GM19043 (cell line): Measurements from ENCODE around the gene PLAAT2.
A peak's percentile ranks its signal among the peaks of the same experiment; 100 is the strongest.
"Not testable (repeated sequence)": the region's sequence is repeated elsewhere in the genome, so short reads cannot be mapped to it uniquely, and the experiment has no call there.

ENCODE experiments used
- ATAC-seq: cut with Tn5 transposase; IDR thresholded peaks from one replicate; pipeline ENCODE4 v1.9.1; 2021; ENCODE audit warnings: low read depth; ENCODE audit not compliant: unreplicated experiment

Gene PLAAT2

GRCh38 chr11:63581224-63581623 lies 18.0 kb upstream of the PLAAT2 start:
- not testable (repeated sequence) for ATAC-seq

GRCh38 chr11:63578882-63579281 lies 15.7 kb upstream of the PLAAT2 start:
- not testable (repeated sequence) for ATAC-seq

DNA sequence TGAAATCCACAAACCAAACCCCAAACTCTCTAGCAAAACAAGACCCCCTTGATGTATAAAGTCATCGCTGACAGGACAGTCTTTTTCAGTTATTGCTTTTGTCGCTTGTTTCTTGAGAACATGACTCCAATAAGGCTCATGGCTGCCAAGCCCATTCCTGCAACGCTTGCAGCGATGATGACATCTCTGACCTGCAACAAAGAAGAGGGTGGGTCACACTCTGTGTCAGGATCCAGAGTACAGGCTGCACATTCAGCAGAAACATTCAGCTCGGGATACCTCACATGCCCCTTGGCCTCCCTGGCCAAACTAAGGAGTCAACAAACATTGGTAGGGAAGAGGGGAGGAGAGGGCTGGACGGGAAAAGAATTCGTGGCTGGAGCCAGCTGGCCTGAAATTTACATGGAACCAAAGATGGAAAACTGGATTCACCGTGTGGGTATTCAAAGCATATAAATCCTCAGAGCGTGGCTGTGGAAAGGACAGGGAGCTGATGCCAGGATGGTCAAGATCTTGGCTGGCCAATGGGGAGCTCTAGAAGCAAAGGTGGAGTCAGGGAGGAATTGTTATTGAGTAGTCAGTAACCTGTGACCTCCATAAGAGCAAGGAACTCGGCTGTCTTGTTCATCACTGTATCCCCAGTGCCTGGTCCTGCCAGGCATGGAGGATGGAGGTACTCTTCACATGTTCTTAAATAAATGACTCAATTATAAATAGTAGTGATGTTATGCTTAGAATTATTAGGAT lies 11.8 kb upstream of the PLAAT2 start:
- ATAC-seq, result no peak

DNA sequence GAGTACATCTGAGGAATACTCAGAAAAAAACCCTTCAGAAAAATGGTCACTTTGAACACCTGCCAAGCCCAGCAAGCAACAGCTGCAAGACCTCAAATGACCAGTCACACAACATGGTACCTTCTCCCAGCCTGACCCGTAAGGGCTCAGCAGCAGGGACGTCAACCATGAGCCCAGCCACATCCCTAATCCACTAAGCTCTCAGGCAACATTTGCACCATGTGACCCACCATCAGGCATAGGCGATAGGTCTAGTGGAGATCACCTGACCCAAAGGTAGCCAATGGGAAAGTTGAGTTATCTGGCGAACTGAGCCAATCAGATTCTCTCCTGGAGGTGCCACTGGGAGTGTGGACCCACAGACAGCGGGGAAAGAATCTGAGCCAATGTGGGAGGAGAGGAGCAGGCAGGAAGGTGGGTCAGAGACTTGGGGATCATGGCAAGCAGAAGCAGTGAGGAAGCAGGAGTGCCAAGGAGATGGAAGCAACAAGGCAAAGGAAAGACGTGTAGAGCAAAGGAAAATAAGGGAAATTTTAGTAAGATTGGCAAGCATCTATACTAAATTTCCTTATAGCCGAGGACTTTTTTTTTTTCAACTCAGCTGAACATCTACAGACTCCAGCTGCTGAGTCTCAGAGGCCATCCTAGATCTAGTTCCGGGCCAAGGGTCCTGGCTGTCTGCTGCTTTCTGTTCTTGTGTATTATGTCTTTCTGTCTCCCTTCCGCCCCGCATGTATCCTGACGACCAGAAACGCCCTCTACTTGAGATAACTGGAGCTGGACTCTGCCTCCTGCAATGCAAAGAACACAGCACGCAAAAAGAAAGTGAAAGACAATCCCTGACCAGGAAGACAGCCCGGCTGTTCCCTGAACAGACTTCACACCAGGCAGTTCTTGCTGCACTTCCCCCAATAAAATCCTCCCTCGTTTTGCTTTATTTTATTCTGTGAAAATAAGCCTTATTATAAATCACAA lies 11.0 kb upstream of the PLAAT2 start:
- no peak for ATAC-seq

DNA sequence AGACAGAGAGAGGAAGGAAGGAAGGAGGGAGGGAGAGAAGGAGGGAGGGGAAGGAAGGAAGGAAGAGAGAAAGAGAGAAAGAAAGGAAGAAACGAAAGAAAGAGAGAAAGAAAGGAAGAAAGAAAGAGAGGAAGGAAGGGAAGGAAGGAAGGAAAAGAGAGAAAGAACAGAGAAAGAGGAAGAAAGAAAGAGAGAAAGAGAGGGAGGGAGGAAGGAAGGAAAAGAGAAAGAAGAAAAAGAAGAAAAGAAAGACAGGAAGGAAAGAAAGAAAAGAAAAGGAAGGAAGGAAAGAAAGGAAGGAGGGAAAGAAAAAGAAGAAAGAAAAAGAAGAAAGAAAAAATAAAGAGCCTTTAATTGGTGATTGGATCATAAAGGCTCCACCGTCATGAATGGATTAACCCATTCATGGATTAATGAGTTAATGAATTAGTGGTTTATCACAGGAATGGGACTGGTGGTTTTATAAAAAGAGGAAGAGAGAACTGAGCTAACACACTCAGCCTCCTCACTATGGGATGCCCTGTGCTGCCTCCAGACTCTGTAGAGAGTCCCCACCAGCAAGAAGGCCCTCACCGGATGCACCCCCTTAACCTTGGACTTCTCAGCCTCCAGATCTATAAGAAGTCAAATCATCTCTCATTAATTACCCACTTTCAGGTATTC lies 9.0 kb upstream of the PLAAT2 start:
- peak; percentile 61 for ATAC-seq

GRCh38 chr11:63569570-63569969 lies 6.4 kb upstream of the PLAAT2 start:
- ATAC-seq, result no peak

DNA sequence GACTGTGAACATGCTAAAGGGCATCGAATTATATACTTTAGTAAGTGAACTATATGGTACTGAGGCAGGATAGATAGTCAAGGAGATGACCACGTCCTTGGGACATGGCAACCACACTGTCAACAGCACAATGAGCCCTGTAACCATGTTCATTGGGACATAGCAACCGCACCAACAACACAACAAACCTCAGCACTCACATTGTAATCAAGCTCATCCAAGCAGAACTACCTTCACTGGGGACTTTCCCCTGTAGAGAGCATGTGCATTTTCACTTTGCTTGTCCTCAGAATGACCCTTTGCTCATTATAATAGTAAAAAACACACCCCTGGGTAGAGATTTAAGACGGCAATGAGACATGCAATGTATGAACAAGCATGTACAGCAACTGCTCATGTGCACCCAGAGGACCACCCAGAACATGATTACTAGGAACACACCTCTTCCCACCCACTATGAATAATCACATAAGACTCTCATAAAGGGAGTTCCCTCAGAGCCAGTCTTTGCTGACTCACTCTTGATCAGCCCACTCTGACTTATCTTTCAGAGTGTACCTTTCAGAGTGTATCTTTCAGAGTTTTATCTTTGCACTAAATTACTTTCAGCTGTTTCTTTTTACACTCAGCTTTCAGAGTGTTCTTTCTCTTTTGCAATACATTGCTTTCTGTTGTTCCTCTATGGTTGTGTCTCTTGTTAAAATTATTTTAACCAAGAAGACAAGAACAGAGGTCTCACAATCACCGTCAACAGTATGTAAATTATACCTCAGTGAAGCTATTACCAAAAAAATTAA lies 4.1 kb upstream of the PLAAT2 start:
- peak; percentile 76 for ATAC-seq

DNA sequence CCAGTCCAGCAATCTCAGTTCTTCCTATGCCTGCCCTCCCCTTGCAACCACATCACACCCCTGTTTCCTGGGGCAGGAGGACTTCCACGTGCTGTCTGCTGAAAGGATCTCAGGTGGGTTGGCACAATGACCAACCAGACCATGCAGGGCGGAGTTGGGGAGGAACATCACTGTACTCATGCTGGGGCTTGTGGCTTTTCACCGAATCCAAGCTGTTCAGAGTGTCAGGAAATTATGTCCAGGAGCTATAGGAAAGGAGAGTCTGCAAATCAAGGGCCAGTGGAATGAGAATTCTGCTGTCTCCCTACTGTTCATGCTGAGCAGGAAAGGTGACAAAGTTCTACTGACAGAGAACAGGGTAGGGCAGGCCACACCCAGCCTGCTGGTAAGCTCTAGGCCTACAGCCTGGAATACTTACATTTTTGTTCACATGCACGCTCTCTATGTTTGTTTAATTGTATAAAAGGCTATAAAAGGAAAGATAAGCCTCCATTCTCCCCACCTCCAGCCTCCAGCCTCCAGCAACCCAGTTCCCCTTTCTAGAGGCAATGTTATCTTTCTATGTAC lies 1.7 kb upstream of the PLAAT2 start:
- ATAC-seq, result no peak

- ATAC-seq, result peak; percentile 63
These were observed 1.0 kb upstream of the PLAAT2 start for GRCh38 chr11:63564056-63564774.

DNA sequence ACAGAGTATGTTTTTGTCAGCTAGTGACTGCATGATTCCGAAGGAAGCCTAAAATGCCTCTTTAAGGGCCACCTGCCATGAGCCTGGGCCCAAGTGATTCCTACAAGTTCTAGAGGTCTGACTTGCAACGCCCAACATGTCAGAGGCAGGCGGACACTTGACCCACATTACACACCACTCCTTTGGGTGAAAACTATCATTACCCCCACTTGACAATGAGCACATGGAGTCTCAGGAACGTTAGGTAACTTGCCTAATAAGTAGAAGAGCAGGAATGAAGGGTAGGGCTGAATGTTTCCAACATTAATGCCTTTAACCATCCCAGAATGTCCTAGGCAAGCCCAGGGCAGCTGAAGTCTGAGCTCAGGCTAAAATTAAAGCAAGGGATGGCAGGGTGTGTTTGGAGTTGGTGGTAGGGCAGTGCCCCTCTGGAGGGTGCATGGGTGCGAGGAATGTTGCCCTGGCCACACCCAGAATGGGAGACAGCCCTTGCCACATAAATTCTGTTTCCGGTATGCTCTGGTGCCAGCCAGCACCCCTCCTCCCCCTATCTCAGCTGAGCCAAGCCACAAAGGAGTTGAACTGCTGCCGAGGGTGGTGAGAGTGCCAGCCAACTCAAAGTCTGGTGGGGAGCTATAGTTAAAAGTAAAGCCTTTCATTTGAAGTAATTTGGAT lies 2.5 kb downstream of the PLAAT2 start:
- ATAC-seq, result no peak

- no peak for ATAC-seq
These were observed 4.6 kb downstream of the PLAAT2 start for GRCh38 chr11:63558459-63559157.

DNA sequence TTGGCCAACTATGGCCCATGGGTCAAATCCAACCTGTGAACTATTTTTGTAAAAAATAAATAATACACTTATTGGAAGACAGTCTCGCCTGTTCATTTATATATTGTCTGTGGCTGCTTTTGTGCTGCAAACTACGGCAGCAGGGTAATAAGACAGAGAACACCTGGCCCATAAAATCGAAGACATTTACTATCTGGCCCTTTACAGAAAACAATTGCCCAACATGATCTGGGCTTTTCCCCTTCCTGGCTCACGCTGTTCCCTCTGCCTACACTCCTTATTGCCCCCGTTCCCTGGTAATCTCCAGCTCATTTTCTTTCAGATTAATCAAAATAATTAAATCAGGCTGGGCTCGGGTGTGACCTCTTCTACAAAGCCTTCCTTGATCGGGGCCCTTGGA lies 5.6 kb downstream of the PLAAT2 start:
- no peak for ATAC-seq

- no peak for ATAC-seq
These were observed 6.7 kb downstream of the PLAAT2 start for GRCh38 chr11:63556404-63557013.

DNA sequence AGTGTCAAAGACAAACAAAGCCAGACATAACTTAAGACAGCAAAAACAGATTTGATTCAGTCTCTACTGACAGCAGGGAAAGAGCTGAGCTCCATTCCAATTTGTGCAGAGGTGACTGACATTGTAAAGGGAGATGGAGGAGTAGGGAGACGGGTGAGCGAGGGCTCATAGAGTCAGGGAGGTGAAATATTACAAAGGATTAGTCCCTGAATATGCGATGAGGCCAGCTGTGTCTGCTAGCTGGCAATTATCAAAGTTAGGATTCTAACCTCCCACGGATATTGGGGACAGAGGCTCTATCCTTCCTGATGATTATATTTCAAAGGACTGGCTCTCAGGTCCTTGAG lies 8.3 kb downstream of the PLAAT2 start:
- ATAC-seq, result no peak

DNA sequence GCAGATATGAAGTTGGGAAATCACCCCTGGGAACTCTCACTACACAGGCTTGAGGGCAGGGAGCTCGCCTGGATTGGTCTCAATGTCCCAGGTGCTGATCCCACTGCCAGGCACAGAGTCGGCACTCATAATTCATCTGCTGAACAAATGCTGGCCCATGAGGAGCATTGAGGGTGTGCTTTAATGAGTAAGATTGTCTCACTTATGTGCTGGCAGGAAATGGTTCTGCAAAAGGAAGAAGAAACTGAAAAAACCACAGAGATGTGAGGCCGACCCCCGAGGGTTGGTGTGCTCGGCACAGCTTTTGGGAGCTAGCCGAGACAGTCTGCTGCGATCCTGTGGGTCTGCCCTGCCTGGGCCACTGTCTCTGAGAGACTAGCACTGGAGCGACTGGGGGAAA lies 9.4 kb downstream of the PLAAT2 start:
- ATAC-seq, result peak; percentile 63

DNA sequence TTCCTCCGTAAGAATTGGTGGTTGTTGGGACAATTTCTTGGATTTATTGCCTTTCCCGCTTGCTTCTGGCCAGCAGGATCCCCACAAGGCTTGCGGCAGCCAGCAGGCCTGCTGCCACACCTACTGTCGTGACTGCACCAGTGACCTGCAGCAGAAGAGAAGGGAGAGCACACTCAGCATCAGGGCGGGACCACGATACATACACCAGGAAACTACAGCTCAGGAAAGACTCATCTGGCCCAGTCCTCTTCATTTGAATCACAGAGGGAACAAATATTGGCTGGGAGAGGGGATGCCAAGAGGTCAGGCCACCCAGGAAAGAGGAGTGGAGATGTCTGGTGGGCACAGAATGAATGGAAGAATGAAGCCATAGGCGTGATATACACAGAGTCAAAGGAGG lies 10.3 kb downstream of the PLAAT2 start:
- ATAC-seq, result no peak

GRCh38 chr11:63551889-63552266 lies 11.3 kb downstream of the PLAAT2 start:
- ATAC-seq, result no peak
